Panc1 (cell line): ENCODE data around the gene SERPINF2. TPM values are rescaled to one million over a fixed set of nuclear protein-coding genes. Genes with fewer than 3 reads are reported as not detected.
A peak's percentile ranks its signal among the peaks of the same experiment; 100 is the strongest.

Experiments
- ATAC-seq: fragments of 200-7000 bp; cut with Tn5 transposase; 2 replicates; pipeline ENCODE4 v1.9.1; 2020; ENCODE audit warnings: mild to moderate bottlenecking, moderate library complexity
- BruUV-seq: library from RNA; stranded (reverse); fragments of 400-500 nt; replicated peaks from 2 replicates; lab custom pipeline; 2021; lab: Mats Ljungman, UMichigan
- CTCF ChIA-PET: fragments of 300-600 bp; sonication (Branson Sonifier 250); formaldehyde crosslinking; loops from one replicate; lab custom pipeline; 2022; ENCODE audit warnings: antibody characterized with exemption; lab: Charles Lee
- POLR2A ChIA-PET: fragments of 300-600 bp; sonication (Branson Sonifier 250); formaldehyde crosslinking; loops from one replicate; lab custom pipeline; 2022; ENCODE audit warnings: antibody characterized with exemption; lab: Charles Lee
- DNase-seq: peaks from one replicate; pipeline ENCODE4 v3.0.0-alpha.2; 2010; ENCODE audit warnings: low read depth, low spot score
- H3K27ac ChIP-seq: 2 replicates; pipeline ENCODE4 v1.5.1; 2011; ENCODE audit warnings: mild to moderate bottlenecking, low read length, inconsistent platforms
- H3K27me3 ChIP-seq: fragments of 200-500 bp; sonication (Bioruptor generic); 2 replicates; pipeline ENCODE4 v1.6.0; 2014; ENCODE audit warnings: low read length, inconsistent platforms; ENCODE audit not compliant: control insufficient read depth, insufficient read depth
- H3K36me3 ChIP-seq: fragments of 200-500 bp; sonication (Bioruptor generic); 2 replicates; pipeline ENCODE4 v1.5.1; 2014; ENCODE audit warnings: inconsistent platforms, mild to moderate bottlenecking, low read length, moderate library complexity; ENCODE audit not compliant: control insufficient read depth, insufficient read depth
- H3K4me1 ChIP-seq: 2 replicates; pipeline ENCODE4 v1.5.1; 2011; ENCODE audit warnings: inconsistent platforms, mild to moderate bottlenecking, low read length, moderate library complexity; ENCODE audit not compliant: control insufficient read depth, insufficient read depth
- H3K4me3 ChIP-seq, 2 experiments: 2 replicates each; pipeline ENCODE4 v1.5.1; 2011 to 2012; ENCODE audit warnings: low read depth in 2 of 2, low read length in 2 of 2, mild to moderate bottlenecking in 2 of 2, inconsistent platforms in 1 of 2, moderate library complexity in 1 of 2
- H3K9me3 ChIP-seq: fragments of 200-500 bp; sonication (Bioruptor generic); 2 replicates; pipeline ENCODE4 v1.5.1; 2014; ENCODE audit warnings: low read depth, mild to moderate bottlenecking, inconsistent platforms, low read length, moderate library complexity; ENCODE audit not compliant: control insufficient read depth, insufficient read depth
- CTCF ChIP-seq: fragments of 450-650 bp; IDR thresholded peaks from 2 replicates; pipeline ENCODE4 v1.5.1; 2017; ENCODE audit warnings: mild to moderate bottlenecking
- POLR2AphosphoS5 ChIP-seq: IDR thresholded peaks from 2 replicates; pipeline ENCODE4 v1.6.1; 2012; ENCODE audit warnings: mild to moderate bottlenecking, low read depth, low read length, moderate library complexity
- REST ChIP-seq, 2 experiments: IDR thresholded peaks; 2 replicates each; pipeline ENCODE4 v1.6.1; 2011 to 2012; ENCODE audit warnings: low read depth in 2 of 2, control low read depth in 1 of 2, low read length in 1 of 2, mild to moderate bottlenecking in 1 of 2, moderate library complexity in 1 of 2; ENCODE audit not compliant: insufficient read depth in 1 of 2
- SIN3A ChIP-seq: IDR thresholded peaks from 2 replicates; pipeline ENCODE4 v1.6.1; 2012; ENCODE audit warnings: low read depth, mild to moderate bottlenecking, low read length, moderate library complexity, borderline replicate concordance; ENCODE audit not compliant: insufficient read depth
- TCF7L2 ChIP-seq: IDR thresholded peaks from 2 replicates; pipeline ENCODE4 v1.6.1; 2011; ENCODE audit warnings: mild to moderate bottlenecking, low read depth, low read length, inconsistent platforms
- in situ Hi-C: cut with HindIII; loops from 2 replicates; pipeline ENCODE4 v1.10.0; 2016; ENCODE audit warnings: low sequenced_read_pairs, low pct_unique_long_range_greater_than_20kb
- intact Hi-C: fragments of 100-400 bp; cut with micrococcal nuclease; formaldehyde crosslinking; loops from one replicate; pipeline ENCODE4 v1.10.0; 2022; ENCODE audit not compliant: unreplicated experiment
- total RNA-seq: library from RNA; stranded (reverse); gene quantifications from one replicate; pipeline ENCODE4 v1.2.1, GENCODE V29; 2021; ENCODE audit not compliant: unreplicated experiment

The SERPINF2 gene
- total RNA-seq, 1 experiment from 2014 or later: 0.77 TPM

- in situ Hi-C loops (no loop called here), intact Hi-C loops (no loop called here)
- H3K36me3 ChIP-seq: peaks cover 4% of the 10 kb centered on the region; the same call in 1 of the 2 replicates
- no peak for TF ChIP-seq SIN3A
- no peak for TF ChIP-seq TCF7L2
- TF ChIP-seq POLR2AphosphoS5: no peak
- TF ChIP-seq REST (IDR thresholded peaks at IDR 0.05; ENCODE audit: insufficient read depth in 1 of 2, low read depth in 2 of 2, low read length in 1 of 2): no peak
- DNase-seq: no peak
- TSS peak; percentile 77 for BruUV-seq
- H3K4me3 ChIP-seq: peak overlapping the region; percentile 73 to 78
- no peak for ATAC-seq
- CTCF ChIA-PET: interaction anchor here (0.6 to 1.2 kb wide), 4 partner anchors 44 to 168 kb away, joined by 3 to 4 read pairs (median 3); no protein-coding TSS in a partner anchor
- no peaks in the 10 kb centered on the region for H3K27me3 ChIP-seq
- H3K4me1 ChIP-seq: peaks cover 44% of the 10 kb centered on the region
- peak overlapping the region; percentile 66 for H3K27ac ChIP-seq
- POLR2A ChIA-PET: interaction anchor here (0.6 kb wide), 1 partner anchor 139 kb away, joined by 3 read pairs; no protein-coding TSS in a partner anchor
- no peaks in the 10 kb centered on the region for H3K9me3 ChIP-seq
Measured at GRCh38 chr17:1713160-1713877, 29.4 kb upstream of the SERPINF2 start.

- intact Hi-C loops: no loop called here
- TF ChIP-seq SIN3A (no peak), CTCF (peak; percentile 83)
- no peaks in the 10 kb centered on the region for H3K27me3 ChIP-seq
- no peak for DNase-seq
- H3K36me3 ChIP-seq: peaks cover 4% of the 10 kb centered on the region; the same call in 1 of the 2 replicates
- no TSS peak for BruUV-seq
- ChIA-PET CTCF (interaction anchor here (0.6 to 1.2 kb wide), 3 partner anchors 45 to 167 kb away, joined by 3 to 4 read pairs (median 3); no protein-coding TSS in a partner anchor), POLR2A (interaction anchor here (0.6 kb wide), 1 partner anchor 139 kb away, joined by 3 read pairs; no protein-coding TSS in a partner anchor)
- peak overlapping the region; percentile 66 for H3K27ac ChIP-seq
- peak overlapping the region; percentile 73 to 78 for H3K4me3 ChIP-seq
- no peak for ATAC-seq
- no peaks in the 10 kb centered on the region for H3K9me3 ChIP-seq
- H3K4me1 ChIP-seq: peaks cover 49% of the 10 kb centered on the region
- in situ Hi-C loops: no loop called here
Measured at GRCh38 chr17:1713878-1714426, 28.7 kb upstream of the SERPINF2 start.
